GM19324 (cell line): ENCODE measurements around the gene CFAP61.

ENCODE experiments used
- ATAC-seq: cut with Tn5 transposase; IDR thresholded peaks from one replicate; pipeline ENCODE4 v1.9.1; 2021; ENCODE audit warnings: mild to moderate bottlenecking, moderate library complexity; ENCODE audit not compliant: unreplicated experiment, low FRiP score

The CFAP61 gene

GRCh38 chr20:20160520-20160919 lies 108.2 kb downstream of the CFAP61 start:
- no peak for ATAC-seq

GRCh38 chr20:20161611-20162010 lies 109.3 kb downstream of the CFAP61 start:
- no peak for ATAC-seq

- ATAC-seq = no peak
Observed at GRCh38 chr20:20167698-20168097, 115.4 kb downstream of the CFAP61 start.

- ATAC-seq = no peak
Observed at GRCh38 chr20:20173254-20173653, 120.9 kb downstream of the CFAP61 start.

- ATAC-seq = no peak
Observed at GRCh38 chr20:20174089-20174835, 121.9 kb downstream of the CFAP61 start.

- no peak for ATAC-seq
Observed at GRCh38 chr20:20181322-20181721, 129.0 kb downstream of the CFAP61 start.

GRCh38 chr20:20184149-20184548 lies 131.8 kb downstream of the CFAP61 start:
- ATAC-seq = no peak

- no peak for ATAC-seq
Observed at GRCh38 chr20:20184706-20185105, 132.4 kb downstream of the CFAP61 start.

- no peak for ATAC-seq
Observed at GRCh38 chr20:20188647-20189046, 136.3 kb downstream of the CFAP61 start.

- ATAC-seq = no peak
Observed at GRCh38 chr20:20192366-20192765, 140.0 kb downstream of the CFAP61 start.

- no peak for ATAC-seq
Observed at GRCh38 chr20:20195021-20195705, 142.8 kb downstream of the CFAP61 start.

GRCh38 chr20:20196610-20197009 lies 144.3 kb downstream of the CFAP61 start:
- no peak for ATAC-seq

- no peak for ATAC-seq
Observed at GRCh38 chr20:20198011-20198410, 145.7 kb downstream of the CFAP61 start.

- no peak for ATAC-seq
Observed at GRCh38 chr20:20199361-20200160, 147.2 kb downstream of the CFAP61 start.

GRCh38 chr20:20201124-20201523 lies 148.8 kb downstream of the CFAP61 start:
- no peak for ATAC-seq

GRCh38 chr20:20201639-20202038 lies 149.3 kb downstream of the CFAP61 start:
- no peak for ATAC-seq

- no peak for ATAC-seq
Observed at GRCh38 chr20:20202768-20203167, 150.4 kb downstream of the CFAP61 start.

GRCh38 chr20:20203784-20204183 lies 151.5 kb downstream of the CFAP61 start:
- no peak for ATAC-seq

GRCh38 chr20:20204256-20204655 lies 151.9 kb downstream of the CFAP61 start:
- no peak for ATAC-seq

GRCh38 chr20:20205141-20205861 lies 153.0 kb downstream of the CFAP61 start:
- ATAC-seq = no peak

GRCh38 chr20:20205862-20206236 lies 153.5 kb downstream of the CFAP61 start:
- ATAC-seq = no peak
